ENCODE measurements around the gene NOP58. TPM values are rescaled to one million over a fixed set of nuclear protein-coding genes. Genes with fewer than 3 reads are reported as not detected.

NOP58 gene
- total and polyA plus RNA-seq, 2 of the 8 experiments (the other 6 are each of a cell fraction or from before 2014, with no cell fraction given): 41.5 to 133 TPM

DNA sequence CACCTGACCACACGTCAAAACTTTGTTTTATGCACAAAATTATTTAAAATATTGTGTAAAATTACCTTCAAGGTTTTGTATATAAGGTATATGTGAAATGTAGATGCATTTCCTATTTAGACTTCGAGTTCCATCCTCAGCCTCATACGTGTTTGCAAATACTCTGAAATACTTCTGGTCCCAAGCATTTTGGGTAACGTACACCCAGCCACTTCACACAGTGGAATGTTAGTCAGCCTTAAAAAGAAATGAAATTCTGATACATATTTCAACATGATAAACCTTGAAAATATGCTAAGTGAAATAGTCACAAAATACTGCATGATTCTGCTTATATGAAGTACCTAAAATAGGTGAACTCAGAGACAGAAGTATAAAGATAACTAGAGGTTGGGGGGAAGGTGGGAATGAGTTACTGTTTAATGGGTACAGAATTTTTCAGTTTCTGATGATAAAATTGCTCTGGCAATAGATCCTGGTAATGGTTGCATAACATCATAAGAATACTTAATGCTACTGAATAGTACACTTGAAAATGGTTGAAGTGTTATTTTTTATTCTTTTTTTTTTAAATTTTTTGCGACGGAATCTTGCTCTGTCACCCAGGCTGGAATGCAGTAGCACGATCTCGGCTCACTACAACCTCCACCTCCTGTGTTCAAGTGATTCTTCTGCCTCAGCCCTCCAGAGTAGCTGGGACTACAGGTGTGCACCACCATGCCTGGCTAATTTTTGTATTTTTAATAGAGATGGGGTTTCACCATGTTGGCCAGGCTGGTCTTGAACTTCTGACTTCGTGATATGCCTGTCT, 24.0 kb downstream of the NOP58 start:
- WGBS, 2 experiments (ENCODE audit: extremely low coverage in 1 of 2, insufficient coverage in 1 of 2, insufficient read length in 1 of 2, insufficient replicate concordance in 2 of 2, low coverage in 1 of 2, low lambda C conversion rate in 2 of 2, missing lambda C conversion rate in 1 of 2): 94% methylated on average over 9 of the region's 9 CpGs; no CpG with 5 or more reads in 1 of the 2 experiments
- POLR2A ChIA-PET (ENCODE audit: partially characterized antibody): interaction anchor here (1.6 to 2.1 kb wide), 2 partner anchors 10 to 18 kb away, joined by 6 to 7 read pairs; no protein-coding TSS in a partner anchor
- peak in 1 of 2 experiments; percentile 20 for DNase-seq (ENCODE audit: low read depth in 1 of 2, low spot score in 2 of 2)

More for the DNA sequence above, 24.0 kb downstream of the NOP58 start:
- no peak overlapping the region for H3K27ac ChIP-seq (ENCODE audit: low read depth, low read length)
- H3K18ac ChIP-seq (ENCODE audit: extremely low read depth, low read length): no peak overlapping the region
- H3K36me3 ChIP-seq (ENCODE audit: control insufficient read depth in 2 of 4, insufficient read depth in 4 of 4, low read length in 3 of 4): peaks cover 28 to 100% (median 76%) of the 10 kb centered on the region in 4 experiments
- no peak overlapping the region for H2BK20ac ChIP-seq (ENCODE audit: low read length)
- H2AK5ac ChIP-seq (ENCODE audit: low read depth, low read length): no peak overlapping the region
- no peak overlapping the region for H3K14ac ChIP-seq (ENCODE audit: insufficient read length)
- H3K27me3 ChIP-seq (replicated peaks in 1 of 4; ENCODE audit: control insufficient read depth in 3 of 4, extremely low read depth in 1 of 4, insufficient read depth in 3 of 4, low read length in 3 of 4): no peaks in the 10 kb centered on the region
- H3K4me1 ChIP-seq (replicated peaks in 1 of 4; ENCODE audit: control insufficient read depth in 3 of 4, insufficient read depth in 4 of 4, low read length in 3 of 4): no peaks in the 10 kb centered on the region
- H4K20me1 ChIP-seq (replicated peaks in 1 of 2; ENCODE audit: control insufficient read depth in 1 of 2, insufficient read depth in 2 of 2, low read length in 2 of 2): peaks cover under 1 to 4% of the 10 kb centered on the region in 2 experiments
- H3K9ac ChIP-seq (replicated peaks in 1 of 4; ENCODE audit: extremely low read depth in 1 of 4, low read depth in 3 of 4, low read length in 3 of 4): no peak overlapping the region
- peaks cover 0 to 11% of the 10 kb centered on the region in 2 experiments; a peak in 1 of 4 replicates for H3K79me2 ChIP-seq (ENCODE audit: control insufficient read depth in 1 of 2, insufficient read depth in 2 of 2, low read length in 2 of 2)
- no peaks in the 10 kb centered on the region for H3K79me1 ChIP-seq (ENCODE audit: low read depth, low read length)
- FAIRE-seq: no peak
- no peak overlapping the region for H4K8ac ChIP-seq (ENCODE audit: extremely low read depth, insufficient read depth, low read length)
- CTCF ChIA-PET (ENCODE audit: partially characterized antibody): interaction anchor here (3.3 kb wide), 1 partner anchor 11 kb away, joined by 19 read pairs; no protein-coding TSS in a partner anchor
- no peak overlapping the region for H3K4me3 ChIP-seq (ENCODE audit: extremely low read depth in 1 of 4, insufficient read depth in 2 of 4, low read depth in 3 of 4, low read length in 4 of 4)
- no peak overlapping the region for H4K91ac ChIP-seq (replicated peaks; ENCODE audit: insufficient read length, low read length)
- no peaks in the 10 kb centered on the region for H3K9me3 ChIP-seq (ENCODE audit: insufficient read depth in 2 of 2, low read depth in 1 of 2, low read length in 1 of 2)
- no peak overlapping the region for H2BK120ac ChIP-seq (replicated peaks; ENCODE audit: low read depth, low read length)
- no peak overlapping the region for H2BK12ac ChIP-seq (ENCODE audit: low read depth, low read length)
- no peak overlapping the region for H2BK15ac ChIP-seq (ENCODE audit: low read length)
- H3K56ac ChIP-seq (replicated peaks; ENCODE audit: insufficient read length, low read depth, low read length): no peak overlapping the region
- no peak overlapping the region for H2AFZ ChIP-seq (ENCODE audit: low read length)
- H2BK5ac ChIP-seq (ENCODE audit: low read depth, low read length): no peak overlapping the region
- H4K5ac ChIP-seq (ENCODE audit: insufficient read length, low read depth, low read length): no peak overlapping the region
- no peak overlapping the region for H3K23ac ChIP-seq (ENCODE audit: insufficient read length)
- H3K4ac ChIP-seq (replicated peaks; ENCODE audit: insufficient read length, low read depth, low read length): no peak overlapping the region
- no peak for TF ChIP-seq BCL11A (IDR thresholded peaks at IDR 0.05; ENCODE audit: low read depth in 2 of 2, low read length in 2 of 2)
- TF ChIP-seq SP1 (IDR thresholded peaks at IDR 0.05; ENCODE audit: low read depth, low read length): no peak
- TF ChIP-seq GTF2F1 (IDR thresholded peaks at IDR 0.05; ENCODE audit: borderline replicate concordance, low read depth, low read length): no peak
- TF ChIP-seq SRF (IDR thresholded peaks at IDR 0.05; ENCODE audit: low read depth, low read length): no peak
- H3K4me2 ChIP-seq (ENCODE audit: insufficient read depth in 1 of 2, low read depth in 2 of 2, low read length in 2 of 2): no peak overlapping the region
- H3K23me2 ChIP-seq (ENCODE audit: low read depth, low read length): no peaks in the 10 kb centered on the region

All from H1 (cell line).